ENCODE measurements around the gene UNC93A. TPM values are rescaled to one million over a fixed set of nuclear protein-coding genes. Genes with fewer than 3 reads are reported as not detected.

The UNC93A gene
- total RNA-seq, 1 donor = not detected

DNA sequence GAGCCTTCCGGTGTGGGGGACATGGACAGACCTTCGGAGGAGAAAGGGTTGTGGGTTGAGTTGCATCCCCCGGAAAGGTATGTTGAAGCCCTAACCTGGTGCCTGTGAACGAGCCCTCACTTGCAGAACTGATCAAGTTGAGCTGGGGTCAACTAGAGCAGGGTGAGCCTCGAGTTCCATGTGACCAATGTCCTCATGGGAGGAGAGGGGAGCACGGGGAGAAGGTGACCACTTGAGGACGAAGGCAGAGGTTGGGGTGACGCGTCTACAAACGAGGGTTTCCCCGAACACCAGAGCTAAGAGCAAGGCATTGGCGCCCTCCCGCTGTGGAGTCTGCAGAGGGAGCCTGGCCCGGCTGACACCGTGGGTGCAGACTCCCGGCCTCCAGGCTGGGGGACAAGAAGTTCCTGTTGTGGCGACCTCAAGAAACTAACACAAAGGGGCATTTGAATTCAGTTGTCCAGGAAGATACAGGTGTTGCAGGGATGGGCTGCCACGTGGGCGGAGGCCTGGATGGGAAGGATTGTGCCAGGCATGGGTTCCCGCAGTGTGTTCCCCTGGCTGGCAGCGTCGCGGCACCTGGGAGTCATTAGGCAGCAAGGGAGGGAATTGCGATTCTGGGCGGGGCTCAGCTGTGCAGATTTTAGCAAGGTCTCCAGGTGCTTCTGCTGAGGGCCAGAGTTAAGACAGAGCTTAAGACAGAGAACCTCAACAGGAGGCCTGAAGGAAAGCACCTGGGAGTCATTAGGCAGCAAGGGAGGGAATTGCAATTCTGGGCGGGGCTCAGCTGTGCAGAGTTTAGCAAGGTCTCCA is 20.4 kb upstream of the UNC93A start:
- H3K27ac ChIP-seq (ENCODE audit: low read depth, low read length) = no peak overlapping the region
- no peaks in the 10 kb centered on the region for H3K79me2 ChIP-seq (ENCODE audit: insufficient read depth, low read length)
- no peak overlapping the region for H3K4me2 ChIP-seq (ENCODE audit: insufficient read depth, low read length)
- no peaks in the 10 kb centered on the region for H4K20me1 ChIP-seq (ENCODE audit: insufficient read depth, low read length)
- no peak for DNase-seq (ENCODE audit: insufficient read length, low spot score, missing footprints)
- no peaks in the 10 kb centered on the region for H3K36me3 ChIP-seq (ENCODE audit: insufficient read depth, low read length)
- H3K9me3 ChIP-seq (ENCODE audit: low read depth, low read length) = no peaks in the 10 kb centered on the region
- TF ChIP-seq, protein P1, sequence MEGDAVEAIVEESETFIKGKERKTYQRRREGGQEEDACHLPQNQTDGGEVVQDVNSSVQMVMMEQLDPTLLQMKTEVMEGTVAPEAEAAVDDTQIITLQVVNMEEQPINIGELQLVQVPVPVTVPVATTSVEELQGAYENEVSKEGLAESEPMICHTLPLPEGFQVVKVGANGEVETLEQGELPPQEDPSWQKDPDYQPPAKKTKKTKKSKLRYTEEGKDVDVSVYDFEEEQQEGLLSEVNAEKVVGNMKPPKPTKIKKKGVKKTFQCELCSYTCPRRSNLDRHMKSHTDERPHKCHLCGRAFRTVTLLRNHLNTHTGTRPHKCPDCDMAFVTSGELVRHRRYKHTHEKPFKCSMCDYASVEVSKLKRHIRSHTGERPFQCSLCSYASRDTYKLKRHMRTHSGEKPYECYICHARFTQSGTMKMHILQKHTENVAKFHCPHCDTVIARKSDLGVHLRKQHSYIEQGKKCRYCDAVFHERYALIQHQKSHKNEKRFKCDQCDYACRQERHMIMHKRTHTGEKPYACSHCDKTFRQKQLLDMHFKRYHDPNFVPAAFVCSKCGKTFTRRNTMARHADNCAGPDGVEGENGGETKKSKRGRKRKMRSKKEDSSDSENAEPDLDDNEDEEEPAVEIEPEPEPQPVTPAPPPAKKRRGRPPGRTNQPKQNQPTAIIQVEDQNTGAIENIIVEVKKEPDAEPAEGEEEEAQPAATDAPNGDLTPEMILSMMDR (IDR thresholded peaks at IDR 0.05; ENCODE audit: extremely low read depth, low read depth, low read length) = no peak
- H2AFZ ChIP-seq (ENCODE audit: low read length) = no peak overlapping the region
- H3K4me3 ChIP-seq (ENCODE audit: insufficient read depth, low read length) = no peak overlapping the region
- H3K27me3 ChIP-seq (ENCODE audit: insufficient read depth, low read length) = no peaks in the 10 kb centered on the region
- H3K4me1 ChIP-seq (ENCODE audit: insufficient read depth, low read length) = no peaks in the 10 kb centered on the region

DNA sequence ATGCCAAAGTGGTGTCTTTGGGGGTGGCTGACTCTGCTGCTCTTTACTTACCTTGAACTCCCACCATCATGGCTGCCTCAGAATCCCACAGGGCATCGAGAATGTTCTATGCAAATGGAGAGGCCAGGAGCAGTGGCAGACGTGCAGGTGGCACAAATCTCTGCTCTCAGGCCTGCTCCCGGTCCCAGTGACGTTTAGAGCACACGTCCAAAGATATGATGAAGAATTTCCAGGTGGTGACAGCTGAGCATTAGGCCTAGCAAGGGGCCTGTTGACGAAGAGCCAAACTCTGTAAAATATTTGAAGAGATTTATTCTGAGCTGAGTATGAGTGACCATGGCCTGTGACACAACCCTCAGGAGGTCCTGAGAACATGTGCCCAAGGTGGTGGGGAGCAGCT is 19.0 kb upstream of the UNC93A start:
- Histone ChIP-seq H3K9me3 (ENCODE audit: low read depth, low read length) (no peaks in the 10 kb centered on the region), H3K79me2 (ENCODE audit: insufficient read depth, low read length) (no peaks in the 10 kb centered on the region), H3K4me1 (ENCODE audit: insufficient read depth, low read length) (no peaks in the 10 kb centered on the region), H2AFZ (ENCODE audit: low read length) (no peak overlapping the region), H3K27ac (ENCODE audit: low read depth, low read length) (no peak overlapping the region), H3K4me3 (ENCODE audit: insufficient read depth, low read length) (no peak overlapping the region), H4K20me1 (ENCODE audit: insufficient read depth, low read length) (no peaks in the 10 kb centered on the region), H3K4me2 (ENCODE audit: insufficient read depth, low read length) (no peak overlapping the region), H3K36me3 (ENCODE audit: insufficient read depth, low read length) (no peaks in the 10 kb centered on the region), H3K27me3 (ENCODE audit: insufficient read depth, low read length) (no peaks in the 10 kb centered on the region)
- TF ChIP-seq, protein P1 (IDR thresholded peaks at IDR 0.05; ENCODE audit: extremely low read depth, low read depth, low read length) = no peak
- DNase-seq (ENCODE audit: insufficient read length, low spot score, missing footprints) = no peak

DNA sequence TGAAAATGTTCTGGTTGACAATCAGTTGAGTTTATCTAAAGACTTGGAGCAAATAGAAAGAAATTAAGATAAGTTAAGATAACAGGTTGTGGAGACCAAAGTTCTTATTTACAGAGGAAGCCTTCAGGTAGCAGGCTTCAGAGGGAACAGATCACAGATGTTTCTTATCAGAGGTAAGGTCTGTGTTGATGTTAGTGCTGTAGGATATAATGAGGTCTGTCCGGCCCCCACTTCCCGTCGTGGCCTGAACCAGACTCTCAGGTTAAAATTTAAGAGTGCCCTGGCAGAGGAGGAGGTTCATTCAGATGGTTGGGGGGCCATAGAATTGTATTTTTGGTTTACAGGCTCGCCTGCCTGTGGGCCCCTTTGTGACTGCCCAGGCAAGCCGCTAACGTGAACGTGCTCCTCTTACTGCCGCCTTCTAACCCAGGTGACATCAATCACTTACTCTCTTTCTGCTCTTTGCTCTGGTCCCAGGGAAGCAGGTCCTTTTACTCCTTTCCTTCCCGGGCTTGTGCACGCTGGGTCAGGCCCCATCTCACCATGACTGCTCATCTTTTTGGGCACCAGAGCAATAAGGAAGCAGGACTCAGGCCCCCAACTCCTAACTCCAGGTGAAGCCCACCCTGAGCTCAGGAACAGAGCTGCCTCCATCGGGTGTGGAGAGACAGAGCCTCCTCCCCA is 18.3 kb upstream of the UNC93A start:
- Histone ChIP-seq H2AFZ (ENCODE audit: low read length) (no peak overlapping the region), H3K27me3 (ENCODE audit: insufficient read depth, low read length) (no peaks in the 10 kb centered on the region), H3K36me3 (ENCODE audit: insufficient read depth, low read length) (no peaks in the 10 kb centered on the region), H4K20me1 (ENCODE audit: insufficient read depth, low read length) (no peaks in the 10 kb centered on the region), H3K4me1 (ENCODE audit: insufficient read depth, low read length) (no peaks in the 10 kb centered on the region), H3K79me2 (ENCODE audit: insufficient read depth, low read length) (no peaks in the 10 kb centered on the region), H3K27ac (ENCODE audit: low read depth, low read length) (no peak overlapping the region), H3K4me3 (ENCODE audit: insufficient read depth, low read length) (no peak overlapping the region), H3K9me3 (ENCODE audit: low read depth, low read length) (no peaks in the 10 kb centered on the region), H3K4me2 (ENCODE audit: insufficient read depth, low read length) (no peak overlapping the region)
- DNase-seq (ENCODE audit: insufficient read length, low spot score, missing footprints) = no peak
- TF ChIP-seq, protein P1 (IDR thresholded peaks at IDR 0.05; ENCODE audit: extremely low read depth, low read depth, low read length) = no peak

GRCh38 chr6:167274270-167274669 is 16.8 kb upstream of the UNC93A start:
- H3K79me2 ChIP-seq (ENCODE audit: insufficient read depth, low read length) = no peaks in the 10 kb centered on the region
- no peak for DNase-seq (ENCODE audit: insufficient read length, low spot score, missing footprints)
- no peak overlapping the region for H3K4me2 ChIP-seq (ENCODE audit: insufficient read depth, low read length)
- H3K27me3 ChIP-seq (ENCODE audit: insufficient read depth, low read length) = no peaks in the 10 kb centered on the region
- H4K20me1 ChIP-seq (ENCODE audit: insufficient read depth, low read length) = no peaks in the 10 kb centered on the region
- no peaks in the 10 kb centered on the region for H3K4me1 ChIP-seq (ENCODE audit: insufficient read depth, low read length)
- H3K36me3 ChIP-seq (ENCODE audit: insufficient read depth, low read length) = no peaks in the 10 kb centered on the region
- TF ChIP-seq, protein P1 (IDR thresholded peaks at IDR 0.05; ENCODE audit: extremely low read depth, low read depth, low read length) = no peak
- no peaks in the 10 kb centered on the region for H3K9me3 ChIP-seq (ENCODE audit: low read depth, low read length)
- no peak overlapping the region for H2AFZ ChIP-seq (ENCODE audit: low read length)
- no peak overlapping the region for H3K27ac ChIP-seq (ENCODE audit: low read depth, low read length)
- no peak overlapping the region for H3K4me3 ChIP-seq (ENCODE audit: insufficient read depth, low read length)
